ENCODE results near the gene RREB1. TPM values are rescaled to one million over a fixed set of nuclear protein-coding genes. Genes with fewer than 3 reads are reported as not detected.

Gene RREB1
- total RNA-seq, 2 donors from 2014 or later, result 58.4 to 71.0 TPM

- H3K9me3 ChIP-seq, result no peaks in the 10 kb centered on the region
- no peak for TF ChIP-seq POLR2AphosphoS5 (IDR thresholded peaks at IDR 0.05)
- no peak for TF ChIP-seq CTCF (IDR thresholded peaks at IDR 0.05)
- TF ChIP-seq POLR2A (IDR thresholded peaks at IDR 0.05), result no peak
- H3K4me1 ChIP-seq (replicated peaks), result peaks cover 30% of the 10 kb centered on the region
- no peak overlapping the region for H3K4me3 ChIP-seq
- H3K27me3 ChIP-seq (replicated peaks; ENCODE audit: insufficient read depth), result no peaks in the 10 kb centered on the region
- H3K36me3 ChIP-seq, result no peaks in the 10 kb centered on the region
- intact Hi-C loops (cut with DNase I), result no loop called here
- peak overlapping the region; percentile 97 for H3K27ac ChIP-seq
- 91% methylated on average over 25 of the region's 25 CpGs for WGBS
- no peak for DNase-seq (ENCODE audit: low spot score)
These were observed 34.6 kb downstream of the RREB1 start for GRCh38 chr6:7142228-7142801.

- TF ChIP-seq CTCF (IDR thresholded peaks at IDR 0.05), result no peak
- TF ChIP-seq POLR2A (IDR thresholded peaks at IDR 0.05), result no peak
- no peak for TF ChIP-seq POLR2AphosphoS5 (IDR thresholded peaks at IDR 0.05)
- intact Hi-C loops (cut with DNase I), result no loop called here
- no peaks in the 10 kb centered on the region for H3K27me3 ChIP-seq (replicated peaks; ENCODE audit: insufficient read depth)
- H3K9me3 ChIP-seq, result no peaks in the 10 kb centered on the region
- 63% methylated on average over 6 of the region's 6 CpGs for WGBS
- DNase-seq (ENCODE audit: low spot score), result no peak
- H3K27ac ChIP-seq, result peak overlapping the region; percentile 97
- no peak overlapping the region for H3K4me3 ChIP-seq
- H3K4me1 ChIP-seq (replicated peaks), result peaks cover 30% of the 10 kb centered on the region
- no peaks in the 10 kb centered on the region for H3K36me3 ChIP-seq
These were observed 35.2 kb downstream of the RREB1 start for GRCh38 chr6:7142918-7143475.

GRCh38 chr6:7143476-7143974 is 35.8 kb downstream of the RREB1 start:
- WGBS, result 43% methylated on average over 7 of the region's 7 CpGs
- TF ChIP-seq CTCF (IDR thresholded peaks at IDR 0.05), result no peak
- no peak for TF ChIP-seq POLR2A (IDR thresholded peaks at IDR 0.05)
- TF ChIP-seq POLR2AphosphoS5 (IDR thresholded peaks at IDR 0.05), result no peak
- H3K27me3 ChIP-seq (replicated peaks; ENCODE audit: insufficient read depth), result no peaks in the 10 kb centered on the region
- no peaks in the 10 kb centered on the region for H3K36me3 ChIP-seq
- H3K4me1 ChIP-seq (replicated peaks), result peaks cover 27% of the 10 kb centered on the region
- no peaks in the 10 kb centered on the region for H3K9me3 ChIP-seq
- peak overlapping the region in 1 of 2 donors; percentile 97 for H3K27ac ChIP-seq
- H3K4me3 ChIP-seq, result no peak overlapping the region
- intact Hi-C loops (cut with DNase I), result no loop called here
- DNase-seq (ENCODE audit: low spot score), result no peak

GRCh38 chr6:7144872-7145584 is 37.3 kb downstream of the RREB1 start:
- Histone ChIP-seq H3K27ac (peak overlapping the region; percentile 88 to 94), H3K4me1 (replicated peaks) (peaks cover 26% of the 10 kb centered on the region), H3K27me3 (replicated peaks; ENCODE audit: insufficient read depth) (no peaks in the 10 kb centered on the region), H3K36me3 (no peaks in the 10 kb centered on the region), H3K9me3 (no peaks in the 10 kb centered on the region), H3K4me3 (no peak overlapping the region)
- DNase-seq (ENCODE audit: low spot score), result no peak
- intact Hi-C loops (cut with DNase I), result no loop called here
- WGBS, result 46% methylated on average over 7 of the region's 7 CpGs
- TF ChIP-seq CTCF (IDR thresholded peaks at IDR 0.05) (no peak), POLR2AphosphoS5 (IDR thresholded peaks at IDR 0.05) (no peak), POLR2A (IDR thresholded peaks at IDR 0.05) (no peak)

Measured in prostate gland (tissue), 2 donors.